KMS-11 (cell line): Measurements from ENCODE around the gene MYO18B.

Source experiments
- H2AFZ ChIP-seq: fragments of 200-600 bp; sonication (generic); 2 replicates; pipeline ENCODE4 v1.6.1; 2016; ENCODE audit warnings: antibody characterized with exemption, mixed run types, low read depth
- H3K27ac ChIP-seq: fragments of 200-600 bp; sonication (generic); 2 replicates; pipeline ENCODE4 v1.6.1; 2016; ENCODE audit warnings: mild to moderate bottlenecking, mixed run types
- H3K27me3 ChIP-seq: fragments of 200-600 bp; sonication (generic); 2 replicates; pipeline ENCODE4 v1.6.1; 2017; ENCODE audit warnings: mild to moderate bottlenecking, low read depth, mixed run types, moderate library complexity; ENCODE audit not compliant: insufficient read depth
- H3K36me3 ChIP-seq: fragments of 200-600 bp; sonication (generic); 2 replicates; pipeline ENCODE4 v1.6.1; 2017; ENCODE audit warnings: mild to moderate bottlenecking, mixed run types; ENCODE audit not compliant: insufficient read depth
- H3K4me1 ChIP-seq: fragments of 200-600 bp; sonication (generic); 2 replicates; pipeline ENCODE4 v1.6.1; 2016; ENCODE audit warnings: mild to moderate bottlenecking, low read depth, mixed run types; ENCODE audit not compliant: poor library complexity, severe bottlenecking
- H3K4me2 ChIP-seq: fragments of 200-600 bp; sonication (generic); 2 replicates; pipeline ENCODE4 v1.7.0; 2016; ENCODE audit warnings: mild to moderate bottlenecking, mixed run types
- H3K4me3 ChIP-seq: fragments of 200-600 bp; sonication (generic); IDR thresholded peaks from 2 replicates; pipeline ENCODE4 v1.6.1; 2017; ENCODE audit warnings: low read depth, low read length, mixed read lengths; ENCODE audit not compliant: insufficient read depth
- H3K79me2 ChIP-seq: fragments of 200-600 bp; sonication (generic); 2 replicates; pipeline ENCODE4 v1.6.1; 2016; ENCODE audit warnings: low read depth, mixed run types; ENCODE audit not compliant: insufficient read depth
- H3K9ac ChIP-seq: fragments of 200-600 bp; sonication (generic); 2 replicates; pipeline ENCODE4 v1.6.1; 2016; ENCODE audit warnings: mild to moderate bottlenecking, mixed run types
- H4K20me1 ChIP-seq: fragments of 200-600 bp; sonication (generic); 2 replicates; pipeline ENCODE4 v1.6.1; 2016; ENCODE audit warnings: mild to moderate bottlenecking, mixed run types; ENCODE audit not compliant: insufficient read depth
- CTCF ChIP-seq: fragments of 200-600 bp; sonication (generic); conservative IDR thresholded peaks from 2 replicates; pipeline ENCODE4 v1.6.1; 2017; ENCODE audit warnings: low read depth, mild to moderate bottlenecking, antibody characterized with exemption, low read length, moderate library complexity, mixed read lengths

MYO18B gene

DNA sequence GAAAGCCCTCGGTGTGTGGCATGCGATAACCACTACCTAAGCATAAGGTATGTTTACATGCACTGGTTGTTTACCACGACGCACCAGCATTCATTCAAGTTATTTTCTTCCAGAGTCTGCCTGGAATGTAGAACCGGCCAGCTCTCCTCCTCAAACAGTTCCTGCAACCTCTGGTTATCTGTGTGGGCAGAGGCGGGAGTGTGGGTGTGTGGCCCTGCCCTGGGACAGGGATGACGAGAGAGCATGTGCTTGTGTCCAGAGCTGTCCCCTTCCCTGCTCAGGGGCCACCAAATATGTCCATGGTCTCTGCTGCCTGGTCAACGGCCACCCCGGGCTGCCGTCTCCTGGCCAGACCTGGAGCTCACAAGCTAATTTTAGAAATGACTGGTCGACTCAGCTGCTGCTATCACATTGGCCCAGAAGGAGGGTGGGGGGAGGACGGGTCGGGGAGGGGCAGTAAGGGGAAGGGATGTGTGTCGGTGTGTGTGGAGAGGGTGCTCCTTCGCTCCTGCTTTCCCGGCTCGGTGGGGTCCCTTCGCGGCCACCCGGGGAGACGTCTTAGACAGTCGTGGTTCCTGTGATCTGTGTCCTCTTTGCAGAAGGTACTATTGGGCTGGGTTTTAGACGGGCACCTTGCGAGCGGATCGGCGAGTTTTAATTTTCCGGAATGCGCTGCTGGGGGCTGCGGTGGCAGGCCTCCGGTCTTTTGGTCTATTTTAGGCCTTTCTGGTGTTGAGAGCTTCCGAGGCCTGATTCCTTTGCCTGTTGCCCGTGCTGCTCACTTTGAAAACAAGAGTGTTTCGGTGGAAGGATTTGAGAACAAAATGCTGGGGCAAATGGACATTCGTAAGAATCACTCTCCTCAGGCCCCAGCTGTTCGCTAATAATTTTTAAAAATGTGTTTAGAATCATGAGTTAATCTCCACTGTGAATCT lies at the start of gene MYO18B:
MYO18B (plus strand) TSS at position 497 of the 935 bp plus-strand sequence. CDS start 18,905 bp downstream, outside the sequence.
- no peak for TF ChIP-seq CTCF
- H3K4me2 ChIP-seq: no peak within 1 kb of the TSS
- no peaks in the 10 kb centered on the region for H3K79me2 ChIP-seq
- no peak within 1 kb of the TSS for H2AFZ ChIP-seq
- H3K36me3 ChIP-seq: no peaks in the 10 kb centered on the region
- H3K4me3 ChIP-seq: no peak within 1 kb of the TSS
- H3K27me3 ChIP-seq: no peaks in the 10 kb centered on the region
- no peaks in the 10 kb centered on the region for H3K4me1 ChIP-seq
- no peak within 1 kb of the TSS for H3K9ac ChIP-seq
- H4K20me1 ChIP-seq: no peaks in the 10 kb centered on the region
- no peak within 1 kb of the TSS for H3K27ac ChIP-seq

- no peak for TF ChIP-seq CTCF
- Histone ChIP-seq H3K9ac (no peak overlapping the region), H3K27me3 (no peaks in the 10 kb centered on the region), H3K36me3 (no peaks in the 10 kb centered on the region), H3K4me2 (no peak overlapping the region), H2AFZ (no peak overlapping the region), H3K79me2 (no peaks in the 10 kb centered on the region), H4K20me1 (no peaks in the 10 kb centered on the region), H3K4me3 (no peak overlapping the region), H3K4me1 (no peaks in the 10 kb centered on the region), H3K27ac (no peak overlapping the region)
Measured at GRCh38 chr22:25692397-25693267, 49.4 kb upstream of the MYO18B start.

DNA sequence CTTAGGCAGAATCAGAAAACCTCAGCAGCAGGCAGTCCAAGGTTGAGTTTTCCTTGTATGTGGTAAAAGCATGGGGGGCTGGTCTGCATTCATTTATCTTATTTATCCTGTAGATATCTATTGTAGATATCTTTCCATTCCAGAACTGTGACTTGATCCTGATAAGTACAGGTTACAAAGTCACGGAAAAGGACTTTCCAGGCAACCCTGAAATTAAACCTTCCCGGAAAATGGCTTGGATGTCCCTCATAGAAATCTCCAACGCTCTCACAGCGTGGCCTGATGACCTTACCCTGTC lies 48.8 kb upstream of the MYO18B start:
- no peak overlapping the region for H3K9ac ChIP-seq
- no peak overlapping the region for H2AFZ ChIP-seq
- H3K27ac ChIP-seq: no peak overlapping the region

More for the DNA sequence above, 48.8 kb upstream of the MYO18B start:
- Histone ChIP-seq H3K27me3 (no peaks in the 10 kb centered on the region), H3K79me2 (no peaks in the 10 kb centered on the region), H3K36me3 (no peaks in the 10 kb centered on the region), H4K20me1 (no peaks in the 10 kb centered on the region), H3K4me2 (no peak overlapping the region), H3K4me3 (no peak overlapping the region), H3K4me1 (no peaks in the 10 kb centered on the region)
- no peak for TF ChIP-seq CTCF
